Measurements from ENCODE around the gene SLC6A6. TPM values are rescaled to one million over a fixed set of nuclear protein-coding genes. Genes with fewer than 3 reads are reported as not detected.

Gene SLC6A6
- total RNA-seq, 2 donors from 2014 or later: 43.1 to 56.5 TPM

- Mint-ChIP-seq H3K27ac (no peak overlapping the region), H3K4me3 (no peak overlapping the region), H3K27me3 (ENCODE audit: insufficient read depth) (peaks cover 6% of the 10 kb centered on the region), H3K9me3 (no peaks in the 10 kb centered on the region), H3K4me1 (peaks cover 9% of the 10 kb centered on the region), H3K36me3 (ENCODE audit: low read depth) (no peaks in the 10 kb centered on the region)
- Histone ChIP-seq H3K9ac (ENCODE audit: extremely low read depth, low read length, poor library complexity, severe bottlenecking) (no peak overlapping the region), H3K4me3 (ENCODE audit: low read length) (no peak overlapping the region), H3K27ac (ENCODE audit: low read depth, low read length) (no peak overlapping the region), H3K4me1 (ENCODE audit: control insufficient read depth, insufficient read depth, low read length) (no peaks in the 10 kb centered on the region), H3K36me3 (ENCODE audit: control insufficient read depth, insufficient read depth, low read length) (no peaks in the 10 kb centered on the region), H3K27me3 (ENCODE audit: control insufficient read depth, insufficient read depth, low read length, poor library complexity, severe bottlenecking) (no peaks in the 10 kb centered on the region), H3K9me3 (ENCODE audit: control insufficient read depth, low read length) (no peaks in the 10 kb centered on the region)
- TF ChIP-seq CTCF (conservative IDR thresholded peaks at IDR 0.05): no peak
- 83 to 94% methylated on average over 2 to 8 of the region's 8 CpGs for WGBS, 2 experiments (ENCODE audit: insufficient coverage in 1 of 2, insufficient read length in 1 of 2)
- DNase-seq: no peak
Measured at GRCh38 chr3:14361068-14361677, 41.2 kb upstream of the SLC6A6 start.

DNA sequence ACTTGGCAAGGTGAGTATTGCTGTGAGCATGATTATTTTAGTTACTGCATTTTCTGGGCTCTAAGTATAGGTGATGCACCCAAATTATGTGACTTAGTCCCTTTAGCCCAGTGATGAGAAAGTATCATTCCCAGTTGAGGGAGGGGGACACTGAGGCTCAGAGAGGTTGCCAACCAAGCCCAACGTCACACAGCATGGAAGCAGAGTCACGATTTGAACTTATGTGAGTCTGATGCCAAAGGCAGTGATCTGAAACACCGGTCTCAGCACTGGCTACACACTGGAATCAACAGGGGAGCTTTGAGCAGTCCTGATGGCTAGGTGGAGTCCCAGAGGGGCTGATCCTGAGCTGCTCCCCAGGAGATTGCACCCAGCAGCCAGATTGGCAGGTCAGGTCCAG, 39.5 kb upstream of the SLC6A6 start:
- no peak overlapping the region for H3K4me3 Mint-ChIP-seq
- no peak overlapping the region for H3K27ac Mint-ChIP-seq
- no peak for TF ChIP-seq CTCF (conservative IDR thresholded peaks at IDR 0.05)
- peaks cover 16% of the 10 kb centered on the region for H3K4me1 Mint-ChIP-seq
- Histone ChIP-seq H3K9me3 (ENCODE audit: control insufficient read depth, low read length) (no peaks in the 10 kb centered on the region), H3K27me3 (ENCODE audit: control insufficient read depth, insufficient read depth, low read length, poor library complexity, severe bottlenecking) (no peaks in the 10 kb centered on the region), H3K27ac (ENCODE audit: low read depth, low read length) (no peak overlapping the region), H3K36me3 (ENCODE audit: control insufficient read depth, insufficient read depth, low read length) (no peaks in the 10 kb centered on the region), H3K4me1 (ENCODE audit: control insufficient read depth, insufficient read depth, low read length) (no peaks in the 10 kb centered on the region), H3K9ac (ENCODE audit: extremely low read depth, low read length, poor library complexity, severe bottlenecking) (no peak overlapping the region), H3K4me3 (ENCODE audit: low read length) (no peak overlapping the region)
- WGBS, 2 experiments (ENCODE audit: insufficient coverage in 1 of 2, insufficient read length in 1 of 2): 81 to 95% methylated on average over 3 of the region's 3 CpGs
- no peak for DNase-seq
- H3K9me3 Mint-ChIP-seq: no peaks in the 10 kb centered on the region
- H3K36me3 Mint-ChIP-seq (ENCODE audit: low read depth): no peaks in the 10 kb centered on the region
- H3K27me3 Mint-ChIP-seq (ENCODE audit: insufficient read depth): peaks cover 11% of the 10 kb centered on the region

DNA sequence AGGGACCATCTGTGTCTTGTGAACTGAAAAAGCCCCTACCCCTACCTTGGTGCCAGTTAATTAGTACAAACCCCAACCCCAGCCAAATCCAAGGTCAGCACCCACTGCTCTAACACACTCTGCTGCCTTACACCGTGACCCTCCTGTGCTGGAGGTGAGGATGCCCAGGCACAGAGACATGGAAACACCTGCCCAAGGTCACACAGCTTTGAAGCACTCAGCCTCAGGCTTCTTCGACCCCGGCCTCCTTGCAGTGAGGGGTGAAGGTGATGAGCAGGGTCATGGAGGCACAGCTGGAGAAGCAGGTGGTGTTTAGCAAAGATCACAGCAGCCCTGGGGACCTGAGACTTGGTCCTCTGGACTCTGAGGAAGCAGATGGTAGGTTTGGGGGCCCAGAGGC, 39.0 kb upstream of the SLC6A6 start:
- Mint-ChIP-seq H3K27me3 (ENCODE audit: insufficient read depth) (peaks cover 11% of the 10 kb centered on the region), H3K36me3 (ENCODE audit: low read depth) (no peaks in the 10 kb centered on the region), H3K4me1 (peaks cover 14% of the 10 kb centered on the region), H3K9me3 (no peaks in the 10 kb centered on the region), H3K27ac (no peak overlapping the region), H3K4me3 (no peak overlapping the region)
- H3K9ac ChIP-seq (ENCODE audit: extremely low read depth, low read length, poor library complexity, severe bottlenecking): no peak overlapping the region
- TF ChIP-seq CTCF (conservative IDR thresholded peaks at IDR 0.05): no peak
- no peak for DNase-seq
- H3K4me1 ChIP-seq (ENCODE audit: control insufficient read depth, insufficient read depth, low read length): no peaks in the 10 kb centered on the region
- WGBS, 2 experiments (ENCODE audit: insufficient coverage in 1 of 2, insufficient read length in 1 of 2): 96 to 100% methylated on average over 2 to 3 of the region's 3 CpGs
- no peak overlapping the region for H3K4me3 ChIP-seq (ENCODE audit: low read length)
- no peaks in the 10 kb centered on the region for H3K27me3 ChIP-seq (ENCODE audit: control insufficient read depth, insufficient read depth, low read length, poor library complexity, severe bottlenecking)
- no peak overlapping the region for H3K27ac ChIP-seq (ENCODE audit: low read depth, low read length)
- H3K36me3 ChIP-seq (ENCODE audit: control insufficient read depth, insufficient read depth, low read length): no peaks in the 10 kb centered on the region
- H3K9me3 ChIP-seq (ENCODE audit: control insufficient read depth, low read length): no peaks in the 10 kb centered on the region

All from endodermal cell (in vitro differentiated cells).